Upper lobe of right lung (tissue), 1 donor: ENCODE results near the gene IPO11. TPM values are rescaled to one million over a fixed set of nuclear protein-coding genes. Genes with fewer than 3 reads are reported as not detected.
A peak's percentile ranks its signal among the peaks of the same experiment; 100 is the strongest.

ENCODE experiments used
- ATAC-seq: fragments of 200-7000 bp; cut with Tn5 transposase; one replicate; pipeline ENCODE4 v1.9.1; 2020; ENCODE audit warnings: mild to moderate bottlenecking, moderate library complexity
- DNase-seq: peaks from one replicate; pipeline ENCODE4 v3.0.0-alpha.2; 2020
- H3K27ac ChIP-seq: fragments of 200-600 bp; one replicate; pipeline ENCODE4 v1.8.0; 2022
- H3K27me3 ChIP-seq: fragments of 200-600 bp; one replicate; pipeline ENCODE4 v1.8.0; 2022; ENCODE audit warnings: mild to moderate bottlenecking
- H3K36me3 ChIP-seq: fragments of 200-600 bp; one replicate; pipeline ENCODE4 v1.8.0; 2022
- H3K4me1 ChIP-seq: fragments of 200-600 bp; one replicate; pipeline ENCODE4 v1.8.0; 2022
- H3K4me3 ChIP-seq: fragments of 200-600 bp; one replicate; pipeline ENCODE4 v1.8.0; 2022; ENCODE audit warnings: mild to moderate bottlenecking
- H3K9me3 ChIP-seq: fragments of 200-600 bp; one replicate; pipeline ENCODE4 v1.8.0; 2022
- CTCF ChIP-seq: fragments of 200-600 bp; IDR thresholded peaks from one replicate; pipeline ENCODE4 v1.8.0; 2022; ENCODE audit warnings: antibody characterized with exemption
- intact Hi-C: fragments of 100-400 bp; cut with DNase I; formaldehyde crosslinking; loops from one replicate; pipeline ENCODE4 v1.11.0; 2022
- total RNA-seq: library from RNA; stranded (reverse); fragmentation: NEBNext Ultra II Directional; extraction: Animal tissue kit (Norgen Biotek cat#: 25700); gene quantifications from one replicate; pipeline ENCODE4 v1.2.1, GENCODE V29; 2021
- donor health status: DM: no; HTN: yes; CAD: no; lungs with severe emphysema.

IPO11 gene
- total RNA-seq, 1 donor from 2014 or later: 31.2 TPM

GRCh38 chr5:62575066-62575465 is 162.5 kb downstream of the IPO11 start:
- no peak overlapping the region for H3K4me3 ChIP-seq
- ATAC-seq: no peak
- DNase-seq: no peak
- no peaks in the 10 kb centered on the region for H3K4me1 ChIP-seq
- H3K27me3 ChIP-seq: no peaks in the 10 kb centered on the region
- intact Hi-C loops: no loop called here
- no peak overlapping the region for H3K27ac ChIP-seq
- no peak for TF ChIP-seq CTCF
- H3K36me3 ChIP-seq: no peaks in the 10 kb centered on the region
- no peaks in the 10 kb centered on the region for H3K9me3 ChIP-seq

- no peak for ATAC-seq
- Histone ChIP-seq H3K9me3 (no peaks in the 10 kb centered on the region), H3K27ac (no peak overlapping the region), H3K27me3 (no peaks in the 10 kb centered on the region), H3K4me3 (no peak overlapping the region), H3K4me1 (no peaks in the 10 kb centered on the region), H3K36me3 (no peaks in the 10 kb centered on the region)
- intact Hi-C loops: no loop called here
- TF ChIP-seq CTCF: no peak
- no peak for DNase-seq
Measured at GRCh38 chr5:62575489-62575888, 162.9 kb downstream of the IPO11 start.

GRCh38 chr5:62576570-62577170 is 164.1 kb downstream of the IPO11 start:
- H3K4me1 ChIP-seq: no peaks in the 10 kb centered on the region
- no peak overlapping the region for H3K4me3 ChIP-seq
- ATAC-seq (no peak), DNase-seq (no peak)
- peaks cover 6% of the 10 kb centered on the region for H3K36me3 ChIP-seq
- no peak overlapping the region for H3K27ac ChIP-seq
- no peaks in the 10 kb centered on the region for H3K27me3 ChIP-seq
- no peaks in the 10 kb centered on the region for H3K9me3 ChIP-seq
- no peak for TF ChIP-seq CTCF
- intact Hi-C loops: no loop called here

- no peaks in the 10 kb centered on the region for H3K27me3 ChIP-seq
- ATAC-seq (no peak), DNase-seq (no peak)
- intact Hi-C loops: no loop called here
- H3K9me3 ChIP-seq: no peaks in the 10 kb centered on the region
- H3K4me3 ChIP-seq: no peak overlapping the region
- no peak for TF ChIP-seq CTCF
- H3K36me3 ChIP-seq: peaks cover 6% of the 10 kb centered on the region
- no peaks in the 10 kb centered on the region for H3K4me1 ChIP-seq
- H3K27ac ChIP-seq: no peak overlapping the region
Measured at GRCh38 chr5:62577488-62577887, 164.9 kb downstream of the IPO11 start.

- Histone ChIP-seq H3K27me3 (no peaks in the 10 kb centered on the region), H3K9me3 (no peaks in the 10 kb centered on the region), H3K27ac (no peak within 1 kb of the TSS), H3K4me3 (peak within 1 kb of the TSS; percentile 6), H3K4me1 (no peaks in the 10 kb centered on the region), H3K36me3 (peaks cover 6% of the 10 kb centered on the region)
- DNase-seq (no peak), ATAC-seq (peak; percentile 65)
- intact Hi-C loops: no loop called here
- TF ChIP-seq CTCF: no peak
Measured at GRCh38 chr5:62578540-62578939, 166.0 kb downstream of the IPO11 start, which contains the start of gene LRRC70. Gene LRRC70 (plus strand): TSS chr5:62578819. CDS start chr5:62579439, 620 bp downstream.

GRCh38 chr5:62579761-62580160 is 167.2 kb downstream of the IPO11 start:
- no peak for ATAC-seq
- Histone ChIP-seq H3K27ac (no peak overlapping the region), H3K36me3 (peaks cover 6% of the 10 kb centered on the region), H3K27me3 (no peaks in the 10 kb centered on the region), H3K4me3 (peak overlapping the region; percentile 6), H3K9me3 (no peaks in the 10 kb centered on the region), H3K4me1 (no peaks in the 10 kb centered on the region)
- no peak for TF ChIP-seq CTCF
- intact Hi-C loops: no loop called here
- DNase-seq: no peak
